Measurements from ENCODE around the gene UTP3. TPM values are rescaled to one million over a fixed set of nuclear protein-coding genes. Genes with fewer than 3 reads are reported as not detected.
"Not testable (repeated sequence)": the region's sequence is repeated elsewhere in the genome, so short reads cannot be mapped to it uniquely, and the experiment has no call there.

UTP3 gene
- total RNA-seq: 17.8 and 19.3 TPM in 2 replicates
- 20.4 and 26.9 TPM in 2 replicates for polyA plus RNA-seq
- 38.7 and 49.8 TPM in 2 replicates for polyA plus RNA-seq (2012)
- 1.3 and 4.6 TPM in 2 replicates for polyA minus RNA-seq (ENCODE audit: low replicate concordance)

GRCh38 chr4:70687821-70688794 lies at the start of gene UTP3:
UTP3 (plus strand) TSS chr4:70688532; CDS start chr4:70688678, 146 bp downstream.
- H2AFZ ChIP-seq (ENCODE audit: low read length): peak within 1 kb of the TSS; percentile 94
- peak within 1 kb of the TSS; percentile 97 for H3K4me2 ChIP-seq (ENCODE audit: extremely low read depth, insufficient read depth, low read length)
- no peaks in the 10 kb centered on the region for H4K20me1 ChIP-seq (ENCODE audit: control insufficient read depth, extremely low read depth, insufficient read depth, low read length)
- DNase-seq (ENCODE audit: low read depth in 2 of 2): peak; percentile 99 to 100
- no peaks in the 10 kb centered on the region for H3K9me3 ChIP-seq (ENCODE audit: control insufficient read depth, insufficient read depth, low read depth, low read length)
- H3K79me2 ChIP-seq (ENCODE audit: control insufficient read depth, insufficient read depth, low read length): peaks cover 39% of the 10 kb centered on the region
- H3K4me1 ChIP-seq (ENCODE audit: control insufficient read depth, extremely low read depth, insufficient read depth, low read length): peaks cover 8% of the 10 kb centered on the region
- TF ChIP-seq EZH2 (IDR thresholded peaks at IDR 0.05; ENCODE audit: low read length, missing control alignments): no peak
- TF ChIP-seq CTCF (conservative IDR thresholded peaks at IDR 0.05 in 1 of 2, IDR thresholded peaks at IDR 0.05 in 1 of 2; ENCODE audit: low read depth in 1 of 2, low read length in 2 of 2): peak; percentile 91 to 96
- H3K4me3 ChIP-seq (replicated peaks in 1 of 4; ENCODE audit: control extremely low read depth in 1 of 4, insufficient read depth in 1 of 4, low read depth in 3 of 4, low read length in 4 of 4): peak within 1 kb of the TSS; percentile 65 to 93 (median 83)
- no peaks in the 10 kb centered on the region for H3K27me3 ChIP-seq (ENCODE audit: control insufficient read depth, insufficient read depth, low read length)
- H3K9ac ChIP-seq (ENCODE audit: insufficient read depth, low read length): peak within 1 kb of the TSS; percentile 78
- no peaks in the 10 kb centered on the region for H3K36me3 ChIP-seq (ENCODE audit: control insufficient read depth, insufficient read depth, low read length)
- H3K27ac ChIP-seq (ENCODE audit: insufficient read depth, low read length): peak within 1 kb of the TSS; percentile 86

- Histone ChIP-seq H3K9ac (ENCODE audit: insufficient read depth, low read length) (no peak overlapping the region), H3K36me3 (ENCODE audit: control insufficient read depth, insufficient read depth, low read length) (no peaks in the 10 kb centered on the region), H3K4me2 (ENCODE audit: extremely low read depth, insufficient read depth, low read length) (no peak overlapping the region), H3K79me2 (ENCODE audit: control insufficient read depth, insufficient read depth, low read length) (no peaks in the 10 kb centered on the region), H3K9me3 (ENCODE audit: control insufficient read depth, insufficient read depth, low read depth, low read length) (no peaks in the 10 kb centered on the region), H3K4me3 (replicated peaks in 1 of 4; ENCODE audit: control extremely low read depth in 1 of 4, insufficient read depth in 1 of 4, low read depth in 3 of 4, low read length in 4 of 4) (no peak overlapping the region), H3K27me3 (ENCODE audit: control insufficient read depth, insufficient read depth, low read length) (no peaks in the 10 kb centered on the region), H2AFZ (ENCODE audit: low read length) (no peak overlapping the region), H3K4me1 (ENCODE audit: control insufficient read depth, extremely low read depth, insufficient read depth, low read length) (no peaks in the 10 kb centered on the region), H3K27ac (ENCODE audit: insufficient read depth, low read length) (no peak overlapping the region), H4K20me1 (ENCODE audit: control insufficient read depth, extremely low read depth, insufficient read depth, low read length) (no peaks in the 10 kb centered on the region)
- DNase-seq (ENCODE audit: low read depth in 2 of 2): no peak
- TF ChIP-seq EZH2 (IDR thresholded peaks at IDR 0.05; ENCODE audit: low read length, missing control alignments) (no peak), CTCF (conservative IDR thresholded peaks at IDR 0.05 in 1 of 2, IDR thresholded peaks at IDR 0.05 in 1 of 2; ENCODE audit: low read depth in 1 of 2, low read length in 2 of 2) (no peak)
Observed at GRCh38 chr4:70640192-70640591, 48.1 kb upstream of the UTP3 start.

GRCh38 chr4:70650741-70651140 lies 37.6 kb upstream of the UTP3 start:
- H3K4me2 ChIP-seq (ENCODE audit: extremely low read depth, insufficient read depth, low read length); H3K4me3 ChIP-seq (replicated peaks in 1 of 4; ENCODE audit: control extremely low read depth in 1 of 4, insufficient read depth in 1 of 4, low read depth in 3 of 4, low read length in 4 of 4); H4K20me1 ChIP-seq (ENCODE audit: control insufficient read depth, extremely low read depth, insufficient read depth, low read length); H3K9me3 ChIP-seq (ENCODE audit: control insufficient read depth, insufficient read depth, low read depth, low read length); H3K79me2 ChIP-seq (ENCODE audit: control insufficient read depth, insufficient read depth, low read length); H3K27me3 ChIP-seq (ENCODE audit: control insufficient read depth, insufficient read depth, low read length); H3K27ac ChIP-seq (ENCODE audit: insufficient read depth, low read length); H2AFZ ChIP-seq (ENCODE audit: low read length); DNase-seq (ENCODE audit: low read depth in 2 of 2); H3K36me3 ChIP-seq (ENCODE audit: control insufficient read depth, insufficient read depth, low read length); H3K4me1 ChIP-seq (ENCODE audit: control insufficient read depth, extremely low read depth, insufficient read depth, low read length); H3K9ac ChIP-seq (ENCODE audit: insufficient read depth, low read length): not testable (repeated sequence)
